Fibroblast of lung (primary cell): ENCODE data around the gene CSNK1A1.
"Not testable (repeated sequence)": the region's sequence is repeated elsewhere in the genome, so short reads cannot be mapped to it uniquely, and the experiment has no call there.

Experiments used
- EZH2 ChIP-seq: IDR thresholded peaks from 2 replicates; pipeline ENCODE4 v1.5.1; 2012; ENCODE audit warnings: low read length, control low read depth, mild to moderate bottlenecking; ENCODE audit errors: missing control alignments
- TF ChIP-seq, protein P1 (sequence below), 2 donors: IDR thresholded peaks in 1 of 2; conservative IDR thresholded peaks in 1 of 2; 1 replicate in 1 of 2; 2 replicates in 1 of 2; pipeline ENCODE4 v1.5.1; 2011 to 2012; ENCODE audit warnings: low read length in 2 of 2, control low read depth in 1 of 2, inconsistent platforms in 1 of 2, low read depth in 1 of 2, mild to moderate bottlenecking in 1 of 2

DNA sequence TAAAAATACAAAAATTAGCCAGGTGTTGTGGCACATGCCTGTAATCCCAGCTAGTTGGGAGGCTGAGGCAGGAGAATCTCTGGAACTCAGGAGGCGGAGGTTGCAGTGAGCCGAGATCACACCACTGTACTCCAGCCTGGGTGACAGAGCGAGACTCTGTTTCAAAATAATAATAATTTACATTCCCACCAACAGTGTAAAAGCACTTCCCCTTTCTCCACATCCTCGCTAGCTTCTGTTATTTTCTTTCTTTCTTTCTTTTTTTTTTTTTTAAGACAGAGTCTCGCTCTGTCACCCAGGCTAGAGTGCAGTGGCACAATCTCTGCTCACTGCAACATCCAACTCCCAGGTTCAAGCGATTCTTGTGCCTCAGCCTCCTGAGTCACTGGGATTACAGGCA, 89.3 kb downstream of the CSNK1A1 start:
- TF ChIP-seq, protein P1, sequence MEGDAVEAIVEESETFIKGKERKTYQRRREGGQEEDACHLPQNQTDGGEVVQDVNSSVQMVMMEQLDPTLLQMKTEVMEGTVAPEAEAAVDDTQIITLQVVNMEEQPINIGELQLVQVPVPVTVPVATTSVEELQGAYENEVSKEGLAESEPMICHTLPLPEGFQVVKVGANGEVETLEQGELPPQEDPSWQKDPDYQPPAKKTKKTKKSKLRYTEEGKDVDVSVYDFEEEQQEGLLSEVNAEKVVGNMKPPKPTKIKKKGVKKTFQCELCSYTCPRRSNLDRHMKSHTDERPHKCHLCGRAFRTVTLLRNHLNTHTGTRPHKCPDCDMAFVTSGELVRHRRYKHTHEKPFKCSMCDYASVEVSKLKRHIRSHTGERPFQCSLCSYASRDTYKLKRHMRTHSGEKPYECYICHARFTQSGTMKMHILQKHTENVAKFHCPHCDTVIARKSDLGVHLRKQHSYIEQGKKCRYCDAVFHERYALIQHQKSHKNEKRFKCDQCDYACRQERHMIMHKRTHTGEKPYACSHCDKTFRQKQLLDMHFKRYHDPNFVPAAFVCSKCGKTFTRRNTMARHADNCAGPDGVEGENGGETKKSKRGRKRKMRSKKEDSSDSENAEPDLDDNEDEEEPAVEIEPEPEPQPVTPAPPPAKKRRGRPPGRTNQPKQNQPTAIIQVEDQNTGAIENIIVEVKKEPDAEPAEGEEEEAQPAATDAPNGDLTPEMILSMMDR (conservative IDR thresholded peaks at IDR 0.05 in 1 of 2, IDR thresholded peaks at IDR 0.05 in 1 of 2; ENCODE audit: low read depth in 1 of 2, low read length in 2 of 2), result not testable (repeated sequence)
- TF ChIP-seq EZH2, result not testable (repeated sequence)
